ENCODE data around the gene GALNT6.
A peak's percentile ranks its signal among the peaks of the same experiment; 100 is the strongest.

The GALNT6 gene

GRCh38 chr12:51405801-51406207, 14.6 kb upstream of the GALNT6 start:
- DNase-seq, result no peak

- DNase-seq, result no peak
Measured at GRCh38 chr12:51404627-51405026, 13.4 kb upstream of the GALNT6 start.

- DNase-seq, result peak in 7 of 14 donors; percentile 17 to 37 (median 26)
Measured at GRCh38 chr12:51403681-51404136, 12.5 kb upstream of the GALNT6 start.

GRCh38 chr12:51403159-51403558, 12.0 kb upstream of the GALNT6 start:
- no peak for DNase-seq

- DNase-seq, result no peak
Measured at GRCh38 chr12:51401900-51402299, 10.7 kb upstream of the GALNT6 start.

- DNase-seq, result no peak
Measured at GRCh38 chr12:51401486-51401885, 10.3 kb upstream of the GALNT6 start.

- DNase-seq, result no peak
Measured at GRCh38 chr12:51401020-51401419, 9.8 kb upstream of the GALNT6 start.

GRCh38 chr12:51399891-51400290, 8.7 kb upstream of the GALNT6 start:
- no peak for DNase-seq

- no peak for DNase-seq
Measured at GRCh38 chr12:51397670-51398069, 6.5 kb upstream of the GALNT6 start.

- DNase-seq, result no peak
Measured at GRCh38 chr12:51395283-51396230, 4.4 kb upstream of the GALNT6 start.

GRCh38 chr12:51393676-51394545, 2.7 kb upstream of the GALNT6 start:
- no peak for DNase-seq

- peak in 3 of 14 donors; percentile 16 to 30 (median 29) for DNase-seq
Measured at GRCh38 chr12:51392556-51393237, 1.5 kb upstream of the GALNT6 start.

GRCh38 chr12:51390891-51391282, 319 bp downstream of the GALNT6 start:
- DNase-seq, result peak in 8 of 14 donors; percentile 30 to 67 (median 50)

- no peak for DNase-seq
Measured at GRCh38 chr12:51390457-51390856, 749 bp downstream of the GALNT6 start.

GRCh38 chr12:51389302-51389999, 1.8 kb downstream of the GALNT6 start:
- peak in 2 of 14 donors; percentile 17 to 32 for DNase-seq

- DNase-seq, result peak in 8 of 14 donors; percentile 4 to 46 (median 29)
Measured at GRCh38 chr12:51388846-51389245, 2.4 kb downstream of the GALNT6 start.

- peak in 7 of 14 donors; percentile 12 to 60 (median 45) for DNase-seq
Measured at GRCh38 chr12:51388069-51388799, 3.0 kb downstream of the GALNT6 start.

- no peak for DNase-seq
Measured at GRCh38 chr12:51386351-51386750, 4.9 kb downstream of the GALNT6 start.

GRCh38 chr12:51383269-51383905, 7.8 kb downstream of the GALNT6 start:
- no peak for DNase-seq

- DNase-seq, result no peak
Measured at GRCh38 chr12:51382173-51382572, 9.0 kb downstream of the GALNT6 start.
